Measurements from ENCODE around the gene SUSD2.

The SUSD2 gene

DNA sequence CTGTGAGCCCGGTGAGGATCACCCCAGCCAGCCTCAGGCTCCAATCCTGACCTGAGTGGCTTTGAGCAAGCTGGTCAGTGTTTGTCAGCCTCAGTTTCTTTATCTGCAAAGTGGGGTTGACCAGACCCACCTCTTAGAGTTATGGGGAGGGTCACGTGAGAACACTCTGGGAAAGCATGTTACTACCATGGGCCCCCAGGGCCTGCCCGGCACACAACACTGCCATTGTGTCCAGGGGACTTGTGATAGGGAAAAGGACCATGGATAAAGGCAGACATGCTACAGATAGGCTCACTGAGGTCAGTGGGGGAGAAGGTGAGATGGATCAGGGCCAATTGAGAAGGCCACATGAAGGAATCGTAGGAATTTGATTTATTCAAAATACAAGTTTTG lies 32.1 kb upstream of the SUSD2 start:
- no peak for TF ChIP-seq ARNT (IDR thresholded peaks at IDR 0.05)
- no peak for TF ChIP-seq L3MBTL2 (conservative IDR thresholded peaks at IDR 0.05)
- no peak for TF ChIP-seq SUZ12 (IDR thresholded peaks at IDR 0.05)
- no peak for TF ChIP-seq CTBP1 (IDR thresholded peaks at IDR 0.05; ENCODE audit: borderline replicate concordance)
- TF ChIP-seq NFRKB (IDR thresholded peaks at IDR 0.05) = no peak
- TF ChIP-seq LEF1 (IDR thresholded peaks at IDR 0.05; ENCODE audit: borderline replicate concordance) = no peak
- no peak for TF ChIP-seq ELF4 (IDR thresholded peaks at IDR 0.05)
- ChIA-PET CTCF (no interaction called here), POLR2A (no interaction called here)
- DNase-seq (ENCODE audit: extremely low spot score) = no peak

DNA sequence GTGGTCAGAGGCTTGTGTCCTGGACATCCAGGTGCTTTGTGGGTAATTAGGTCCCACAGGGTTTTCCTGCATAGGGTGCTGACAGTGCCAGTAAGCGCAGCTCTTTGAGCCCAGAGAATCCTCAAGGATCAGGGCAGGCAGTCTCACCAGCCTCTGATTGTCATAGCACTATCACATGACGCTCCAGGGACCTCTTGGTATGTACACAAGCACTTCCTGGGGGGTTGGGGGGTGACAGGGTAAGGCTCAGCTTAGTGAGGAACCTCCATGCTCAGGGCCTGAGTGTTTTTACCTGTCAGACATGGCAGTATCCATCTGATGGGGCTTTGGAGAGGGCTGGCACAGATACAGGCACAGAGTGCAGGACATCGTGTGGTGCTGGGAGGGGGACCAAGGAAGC lies 27.9 kb upstream of the SUSD2 start:
- POLR2A ChIA-PET = no interaction called here

DNA sequence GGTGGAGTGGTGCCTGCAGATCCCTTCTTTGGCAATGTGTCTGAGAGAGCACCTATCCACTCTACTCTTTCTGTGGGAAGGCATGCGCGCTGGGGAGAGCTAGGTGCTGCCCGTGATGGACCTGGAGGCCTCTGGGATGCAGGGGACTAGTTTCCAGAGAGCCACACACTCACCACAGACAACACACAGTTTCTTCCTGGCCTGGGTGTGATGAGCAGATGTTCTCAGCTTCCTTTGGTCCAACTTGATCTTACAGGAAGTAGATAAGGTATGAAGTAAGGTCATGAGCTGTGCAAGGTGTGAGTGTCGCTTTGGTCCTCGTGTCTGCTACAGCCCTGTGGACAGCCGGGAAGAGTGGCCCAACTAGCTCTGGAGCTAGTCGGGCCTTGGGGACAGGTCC lies 27.3 kb upstream of the SUSD2 start:
- ChIA-PET POLR2A (no interaction called here), CTCF (no interaction called here)
- DNase-seq (ENCODE audit: extremely low spot score) = no peak
- TF ChIP-seq L3MBTL2 (conservative IDR thresholded peaks at IDR 0.05) = no peak
- TF ChIP-seq NFRKB (IDR thresholded peaks at IDR 0.05) = no peak
- TF ChIP-seq ELF4 (IDR thresholded peaks at IDR 0.05) = no peak
- TF ChIP-seq LEF1 (IDR thresholded peaks at IDR 0.05; ENCODE audit: borderline replicate concordance) = no peak
- TF ChIP-seq SP1 (IDR thresholded peaks at IDR 0.05) = no peak
- no peak for TF ChIP-seq HDGF (IDR thresholded peaks at IDR 0.05; ENCODE audit: borderline replicate concordance)
- no peak for TF ChIP-seq BHLHE40 (IDR thresholded peaks at IDR 0.05; ENCODE audit: borderline replicate concordance)
- TF ChIP-seq FOXA1 (IDR thresholded peaks at IDR 0.05) = no peak
- no peak for TF ChIP-seq ARNT (IDR thresholded peaks at IDR 0.05)
- TF ChIP-seq FOXK2 (IDR thresholded peaks at IDR 0.05) = no peak

More for the DNA sequence above, 27.9 kb upstream of the SUSD2 start:
- TF ChIP-seq, protein P1, sequence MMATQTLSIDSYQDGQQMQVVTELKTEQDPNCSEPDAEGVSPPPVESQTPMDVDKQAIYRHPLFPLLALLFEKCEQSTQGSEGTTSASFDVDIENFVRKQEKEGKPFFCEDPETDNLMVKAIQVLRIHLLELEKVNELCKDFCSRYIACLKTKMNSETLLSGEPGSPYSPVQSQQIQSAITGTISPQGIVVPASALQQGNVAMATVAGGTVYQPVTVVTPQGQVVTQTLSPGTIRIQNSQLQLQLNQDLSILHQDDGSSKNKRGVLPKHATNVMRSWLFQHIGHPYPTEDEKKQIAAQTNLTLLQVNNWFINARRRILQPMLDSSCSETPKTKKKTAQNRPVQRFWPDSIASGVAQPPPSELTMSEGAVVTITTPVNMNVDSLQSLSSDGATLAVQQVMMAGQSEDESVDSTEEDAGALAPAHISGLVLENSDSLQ (IDR thresholded peaks at IDR 0.05) = no peak
- TF ChIP-seq ZNF384 (IDR thresholded peaks at IDR 0.05) (no peak), FOXK2 (IDR thresholded peaks at IDR 0.05) (no peak), L3MBTL2 (conservative IDR thresholded peaks at IDR 0.05) (no peak), CTBP1 (IDR thresholded peaks at IDR 0.05; ENCODE audit: borderline replicate concordance) (no peak), FOXA1 (IDR thresholded peaks at IDR 0.05) (no peak), SUZ12 (IDR thresholded peaks at IDR 0.05) (no peak), BHLHE40 (IDR thresholded peaks at IDR 0.05; ENCODE audit: borderline replicate concordance) (no peak), FOXM1 (IDR thresholded peaks at IDR 0.05; ENCODE audit: borderline replicate concordance) (no peak)
- CTCF ChIA-PET = no interaction called here
- DNase-seq (ENCODE audit: extremely low spot score) = no peak

DNA sequence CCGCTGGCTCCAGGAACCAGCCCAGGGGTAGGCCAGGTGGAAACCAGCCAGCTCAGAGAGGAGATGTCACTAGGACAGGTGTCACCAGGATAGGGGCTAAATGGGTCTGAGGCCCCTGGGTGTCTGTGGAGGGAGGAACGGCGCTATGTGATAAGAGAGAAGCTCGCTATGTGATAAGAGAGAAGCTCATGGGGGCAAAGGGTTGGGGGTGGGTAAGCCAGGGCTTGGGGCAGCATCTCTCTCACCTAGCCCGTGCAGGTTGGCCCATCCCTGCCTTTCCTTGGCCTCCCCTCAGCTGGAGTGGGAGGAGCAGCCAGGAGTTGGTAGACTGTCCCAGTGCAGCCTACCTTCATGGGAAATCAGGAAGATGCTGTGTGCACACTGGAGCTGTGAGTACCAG lies 26.5 kb upstream of the SUSD2 start:
- POLR2A ChIA-PET = no interaction called here
- TF ChIP-seq FOXA1 (IDR thresholded peaks at IDR 0.05) (no peak), FOXK2 (IDR thresholded peaks at IDR 0.05) (no peak), LEF1 (IDR thresholded peaks at IDR 0.05; ENCODE audit: borderline replicate concordance) (no peak), SP1 (IDR thresholded peaks at IDR 0.05) (no peak), L3MBTL2 (conservative IDR thresholded peaks at IDR 0.05) (no peak), TARDBP (IDR thresholded peaks at IDR 0.05) (no peak), BHLHE40 (IDR thresholded peaks at IDR 0.05; ENCODE audit: borderline replicate concordance) (no peak), NFRKB (IDR thresholded peaks at IDR 0.05) (no peak), ARNT (IDR thresholded peaks at IDR 0.05) (no peak), ELF4 (IDR thresholded peaks at IDR 0.05) (no peak), ZNF384 (IDR thresholded peaks at IDR 0.05) (no peak), HDGF (IDR thresholded peaks at IDR 0.05; ENCODE audit: borderline replicate concordance) (no peak), SUZ12 (IDR thresholded peaks at IDR 0.05) (no peak), CTBP1 (IDR thresholded peaks at IDR 0.05; ENCODE audit: borderline replicate concordance) (no peak), FOXM1 (IDR thresholded peaks at IDR 0.05; ENCODE audit: borderline replicate concordance) (no peak)
- TF ChIP-seq, protein P1 (IDR thresholded peaks at IDR 0.05) = no peak
- CTCF ChIA-PET = interaction anchor here (1.4 to 3.2 kb wide), 4 partner anchors 9 to 30 kb away, joined by 6 to 23 read pairs (median 14); no protein-coding TSS in a partner anchor
- DNase-seq (ENCODE audit: extremely low spot score) = no peak

DNA sequence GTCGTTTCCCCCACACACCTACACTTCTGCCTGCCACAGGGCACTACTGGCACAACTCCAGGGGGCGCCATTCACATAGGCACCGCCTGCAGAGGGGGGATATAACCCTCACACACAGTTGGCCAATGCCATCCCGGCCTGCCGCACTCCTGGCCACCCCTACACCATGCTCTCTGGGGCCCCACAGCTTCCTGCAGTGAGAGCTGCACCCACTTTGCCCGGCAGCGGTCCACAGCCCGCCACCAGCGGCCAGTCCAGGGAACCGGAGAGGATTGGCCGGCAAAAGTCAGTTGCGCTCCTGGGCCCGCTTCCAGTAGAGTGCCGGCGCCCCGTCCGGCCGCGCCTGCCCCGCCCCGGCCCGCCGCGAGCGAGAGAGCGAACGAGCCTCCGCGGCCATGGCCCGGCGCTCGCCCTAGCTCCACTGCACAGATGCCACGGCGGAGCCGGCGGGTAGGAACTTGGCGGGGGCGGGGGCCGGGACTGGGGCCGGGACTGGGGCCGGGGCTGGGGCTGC lies 25.6 kb upstream of the SUSD2 start:
- TF ChIP-seq ELF4 (IDR thresholded peaks at IDR 0.05) (no peak), FOXA1 (IDR thresholded peaks at IDR 0.05) (no peak), LEF1 (IDR thresholded peaks at IDR 0.05; ENCODE audit: borderline replicate concordance) (no peak), ZNF384 (IDR thresholded peaks at IDR 0.05) (no peak), FOXM1 (IDR thresholded peaks at IDR 0.05; ENCODE audit: borderline replicate concordance) (no peak), FOXK2 (IDR thresholded peaks at IDR 0.05) (no peak), SP1 (IDR thresholded peaks at IDR 0.05) (no peak), CTBP1 (IDR thresholded peaks at IDR 0.05; ENCODE audit: borderline replicate concordance) (no peak), TARDBP (IDR thresholded peaks at IDR 0.05) (no peak), SUZ12 (IDR thresholded peaks at IDR 0.05) (no peak), L3MBTL2 (conservative IDR thresholded peaks at IDR 0.05) (no peak), NFRKB (IDR thresholded peaks at IDR 0.05) (no peak)
- TF ChIP-seq, protein P1 (IDR thresholded peaks at IDR 0.05) = no peak
- DNase-seq (ENCODE audit: extremely low spot score) = peak; percentile 68
- ChIA-PET POLR2A (interaction anchor here (0.9 to 1.2 kb wide), 2 partner anchors 9 to 144 kb away, joined by 3 to 4 read pairs; partner anchors contain the start of gene CABIN1), CTCF (interaction anchor here (0.9 to 3.2 kb wide), 12 partner anchors 9 to 130 kb away, joined by 3 to 23 read pairs (median 6); no protein-coding TSS in a partner anchor)
